Astrocyte (in vitro differentiated cells and primary cell): ENCODE measurements around the gene UBL3. TPM values are rescaled to one million over a fixed set of nuclear protein-coding genes. Genes with fewer than 3 reads are reported as not detected.

ENCODE experiments used
- DNase-seq: peaks from one replicate; pipeline ENCODE4 v3.0.0-alpha.2; 2010; ENCODE audit warnings: low read depth
- FAIRE-seq: peaks from 2 replicates; lab custom pipeline; 2011; peaks lifted over from hg19 to GRCh38; lab: Jason Lieb, UNC
- H2AFZ ChIP-seq: 2 replicates; pipeline ENCODE4 v1.6.0; 2012; ENCODE audit warnings: low read depth, low read length, inconsistent platforms
- H3K27ac ChIP-seq: 2 replicates; pipeline ENCODE4 v1.5.1; 2011; ENCODE audit warnings: low read depth, low read length, inconsistent platforms
- H3K27me3 ChIP-seq: 2 replicates; pipeline ENCODE4 v1.6.0; 2011; ENCODE audit warnings: low read length, inconsistent platforms; ENCODE audit not compliant: insufficient read depth
- H3K36me3 ChIP-seq: 2 replicates; pipeline ENCODE4 v1.5.1; 2011; ENCODE audit warnings: low read length, inconsistent platforms; ENCODE audit not compliant: insufficient read depth
- H3K4me1 ChIP-seq: 2 replicates; pipeline ENCODE4 v1.5.1; 2011; ENCODE audit warnings: low read length, inconsistent platforms; ENCODE audit not compliant: insufficient read depth
- H3K4me2 ChIP-seq: 2 replicates; pipeline ENCODE4 v1.6.0; 2012; ENCODE audit warnings: low read length, inconsistent platforms
- H3K4me3 ChIP-seq: 2 replicates; pipeline ENCODE4 v1.5.1; 2011; ENCODE audit warnings: low read depth, mild to moderate bottlenecking, low read length, inconsistent platforms; ENCODE audit not compliant: insufficient read depth
- H3K79me2 ChIP-seq: 2 replicates; pipeline ENCODE4 v1.6.0; 2012; ENCODE audit warnings: mild to moderate bottlenecking, low read length, inconsistent platforms; ENCODE audit not compliant: insufficient read depth
- H3K9ac ChIP-seq: 2 replicates; pipeline ENCODE4 v1.6.0; 2012; ENCODE audit warnings: mild to moderate bottlenecking, low read length, inconsistent platforms
- H3K9me3 ChIP-seq: 2 replicates; pipeline ENCODE4 v1.5.1; 2012; ENCODE audit warnings: low read depth, mild to moderate bottlenecking, low read length, inconsistent platforms; ENCODE audit not compliant: insufficient read depth
- H4K20me1 ChIP-seq: 2 replicates; pipeline ENCODE4 v1.6.0; 2012; ENCODE audit warnings: low read length, inconsistent platforms; ENCODE audit not compliant: insufficient read depth
- H3K27ac Mint-ChIP-seq: one replicate; pipeline ENCODE4 v1.8.0; 2021; ENCODE audit warnings: mild to moderate bottlenecking, mixed read lengths; ENCODE audit not compliant: unreplicated experiment
- H3K27me3 Mint-ChIP-seq: one replicate; pipeline ENCODE4 v1.8.0; 2021; ENCODE audit warnings: low read depth, mixed read lengths; ENCODE audit not compliant: unreplicated experiment
- H3K36me3 Mint-ChIP-seq: one replicate; pipeline ENCODE4 v1.8.0; 2021; ENCODE audit warnings: low read depth, mixed read lengths; ENCODE audit not compliant: unreplicated experiment
- H3K4me1 Mint-ChIP-seq: one replicate; pipeline ENCODE4 v1.8.0; 2021; ENCODE audit warnings: low read depth, mixed read lengths; ENCODE audit not compliant: unreplicated experiment
- H3K4me3 Mint-ChIP-seq: one replicate; pipeline ENCODE4 v1.8.0; 2021; ENCODE audit warnings: mild to moderate bottlenecking, moderate library complexity, mixed read lengths; ENCODE audit not compliant: unreplicated experiment
- H3K9me3 Mint-ChIP-seq: one replicate; pipeline ENCODE4 v1.8.0; 2021; ENCODE audit warnings: mild to moderate bottlenecking, mixed read lengths; ENCODE audit not compliant: unreplicated experiment
- EZH2 ChIP-seq: IDR thresholded peaks from 2 replicates; pipeline ENCODE4 v1.6.1; 2012; ENCODE audit warnings: mild to moderate bottlenecking, low read length, inconsistent platforms; ENCODE audit not compliant: insufficient read depth
- total RNA-seq: library from RNA; stranded (reverse); gene quantifications from 2 replicates; pipeline ENCODE4 v1.2.1, GENCODE V29; 2021
- TF ChIP-seq, protein P1 (sequence below): IDR thresholded peaks from 2 replicates; pipeline ENCODE4 v1.5.1; 2011; ENCODE audit warnings: low read depth, mild to moderate bottlenecking, inconsistent platforms, low read length, moderate library complexity; ENCODE audit not compliant: insufficient read depth

Gene UBL3
- total RNA-seq, 1 donor from 2014 or later: 48.5 TPM

DNA sequence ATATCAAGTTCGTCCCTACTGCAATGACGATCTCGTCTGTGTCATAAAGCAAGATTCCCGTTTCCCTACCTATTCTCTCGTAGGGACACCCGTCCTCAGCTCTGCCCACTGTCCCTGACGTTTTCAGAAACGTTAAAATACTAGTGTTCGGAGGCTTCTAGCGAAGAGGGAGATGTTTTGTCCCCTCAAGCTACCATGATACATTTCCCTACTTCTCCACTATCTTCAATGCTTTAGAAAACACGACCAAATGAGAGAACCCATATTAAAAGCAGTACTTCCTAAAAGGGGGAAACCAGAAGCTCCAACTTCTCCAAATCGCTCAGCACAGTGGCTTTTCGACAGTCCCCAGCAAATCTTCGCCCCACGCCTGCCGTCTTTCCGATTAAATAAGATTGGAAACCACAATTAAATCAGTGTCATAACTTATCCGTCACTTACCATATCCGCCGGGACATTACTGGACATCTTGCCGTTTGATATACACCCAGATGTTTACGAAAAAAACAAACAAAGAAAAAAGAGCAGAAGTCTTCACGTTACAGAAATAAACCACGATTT is 1.3 kb downstream of the UBL3 start:
- Histone ChIP-seq H3K4me2 (peak overlapping the region; percentile 93), H3K79me2 (peaks cover 56% of the 10 kb centered on the region), H3K27me3 (no peaks in the 10 kb centered on the region), H4K20me1 (peaks cover 33% of the 10 kb centered on the region), H3K27ac (peak overlapping the region; percentile 92), H3K36me3 (no peaks in the 10 kb centered on the region), H3K4me3 (peak overlapping the region; percentile 97), H3K9ac (peak overlapping the region; percentile 98), H2AFZ (no peak overlapping the region), H3K4me1 (peaks cover 16% of the 10 kb centered on the region), H3K9me3 (no peaks in the 10 kb centered on the region)
- H3K36me3 Mint-ChIP-seq: peaks cover 6% of the 10 kb centered on the region
- H3K27ac Mint-ChIP-seq: peak overlapping the region; percentile 95
- FAIRE-seq: no peak
- no peaks in the 10 kb centered on the region for H3K9me3 Mint-ChIP-seq
- H3K27me3 Mint-ChIP-seq: no peaks in the 10 kb centered on the region
- DNase-seq: peak; percentile 32
- TF ChIP-seq EZH2: no peak
- TF ChIP-seq, protein P1, sequence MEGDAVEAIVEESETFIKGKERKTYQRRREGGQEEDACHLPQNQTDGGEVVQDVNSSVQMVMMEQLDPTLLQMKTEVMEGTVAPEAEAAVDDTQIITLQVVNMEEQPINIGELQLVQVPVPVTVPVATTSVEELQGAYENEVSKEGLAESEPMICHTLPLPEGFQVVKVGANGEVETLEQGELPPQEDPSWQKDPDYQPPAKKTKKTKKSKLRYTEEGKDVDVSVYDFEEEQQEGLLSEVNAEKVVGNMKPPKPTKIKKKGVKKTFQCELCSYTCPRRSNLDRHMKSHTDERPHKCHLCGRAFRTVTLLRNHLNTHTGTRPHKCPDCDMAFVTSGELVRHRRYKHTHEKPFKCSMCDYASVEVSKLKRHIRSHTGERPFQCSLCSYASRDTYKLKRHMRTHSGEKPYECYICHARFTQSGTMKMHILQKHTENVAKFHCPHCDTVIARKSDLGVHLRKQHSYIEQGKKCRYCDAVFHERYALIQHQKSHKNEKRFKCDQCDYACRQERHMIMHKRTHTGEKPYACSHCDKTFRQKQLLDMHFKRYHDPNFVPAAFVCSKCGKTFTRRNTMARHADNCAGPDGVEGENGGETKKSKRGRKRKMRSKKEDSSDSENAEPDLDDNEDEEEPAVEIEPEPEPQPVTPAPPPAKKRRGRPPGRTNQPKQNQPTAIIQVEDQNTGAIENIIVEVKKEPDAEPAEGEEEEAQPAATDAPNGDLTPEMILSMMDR: no peak
- peak overlapping the region; percentile 96 for H3K4me3 Mint-ChIP-seq
- peaks cover 16% of the 10 kb centered on the region for H3K4me1 Mint-ChIP-seq

DNA sequence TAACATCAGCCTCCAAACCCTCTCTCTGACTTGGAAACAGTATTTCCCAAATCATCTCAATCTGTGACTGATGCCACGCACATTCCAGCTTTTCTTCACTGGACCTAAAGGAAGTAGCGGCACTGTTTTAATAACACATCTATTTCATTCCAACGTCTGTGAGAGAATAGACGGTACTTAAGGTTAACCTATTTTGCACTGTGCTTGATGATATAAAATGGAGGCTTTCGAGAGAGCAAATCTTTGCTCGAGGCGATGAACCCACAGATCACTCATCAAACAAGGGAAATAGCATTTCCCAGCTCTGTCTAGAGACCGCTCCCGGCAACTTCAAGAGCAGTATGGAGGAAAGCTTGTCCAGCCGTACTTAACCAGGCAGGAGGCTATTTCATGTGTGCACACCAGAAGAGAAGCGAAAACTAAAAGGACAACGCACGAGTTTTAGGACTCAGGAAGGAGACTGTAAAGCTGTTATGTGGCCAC is 2.9 kb downstream of the UBL3 start:
- Mint-ChIP-seq H3K4me3 (peak overlapping the region; percentile 96), H3K27me3 (no peaks in the 10 kb centered on the region), H3K27ac (peak overlapping the region; percentile 13), H3K36me3 (peaks cover 6% of the 10 kb centered on the region), H3K9me3 (no peaks in the 10 kb centered on the region), H3K4me1 (peaks cover 19% of the 10 kb centered on the region)
- H3K9me3 ChIP-seq: no peaks in the 10 kb centered on the region
- H3K9ac ChIP-seq: peak overlapping the region; percentile 81
- FAIRE-seq: peak; percentile 66
- peak overlapping the region; percentile 80 for H3K4me3 ChIP-seq
- TF ChIP-seq EZH2: no peak
- TF ChIP-seq, protein P1: no peak
- no peaks in the 10 kb centered on the region for H3K27me3 ChIP-seq
- H3K79me2 ChIP-seq: peaks cover 72% of the 10 kb centered on the region
- H3K4me2 ChIP-seq: peak overlapping the region; percentile 87
- H2AFZ ChIP-seq: peak overlapping the region; percentile 16
- peak; percentile 45 for DNase-seq
- peak overlapping the region; percentile 74 for H3K27ac ChIP-seq
- no peaks in the 10 kb centered on the region for H3K36me3 ChIP-seq
- H3K4me1 ChIP-seq: peaks cover 14% of the 10 kb centered on the region
- H4K20me1 ChIP-seq: peaks cover 45% of the 10 kb centered on the region
